Osteoblast (primary cell): ENCODE results near the gene CBFA2T3. TPM values are rescaled to one million over a fixed set of nuclear protein-coding genes. Genes with fewer than 3 reads are reported as not detected.
A peak's percentile ranks its signal among the peaks of the same experiment; 100 is the strongest.

Experiments used
- DNase-seq: peaks from one replicate; pipeline ENCODE4 v3.0.0; 2011; ENCODE audit warnings: low spot score, mixed read lengths; ENCODE audit not compliant: insufficient read length; ENCODE audit errors: missing footprints
- H2AFZ ChIP-seq: 2 replicates; pipeline ENCODE4 v1.6.0; 2011; ENCODE audit warnings: mild to moderate bottlenecking, low read length
- H3K27ac ChIP-seq: 2 replicates; pipeline ENCODE4 v1.5.1; 2011; ENCODE audit warnings: mild to moderate bottlenecking, low read depth, low read length, moderate library complexity
- H3K27me3 ChIP-seq: 2 replicates; pipeline ENCODE4 v1.6.0; 2012; ENCODE audit warnings: mild to moderate bottlenecking, control low read depth, inconsistent platforms, low read length, moderate library complexity; ENCODE audit not compliant: insufficient read depth
- H3K36me3 ChIP-seq: 2 replicates; pipeline ENCODE4 v1.5.1; 2011; ENCODE audit warnings: mild to moderate bottlenecking, low read length, control low read depth, moderate library complexity; ENCODE audit not compliant: insufficient read depth
- H3K4me1 ChIP-seq: 2 replicates; pipeline ENCODE4 v1.5.1; 2011; ENCODE audit warnings: mild to moderate bottlenecking, low read length, control low read depth, moderate library complexity; ENCODE audit not compliant: insufficient read depth
- H3K4me2 ChIP-seq: 2 replicates; pipeline ENCODE4 v1.6.0; 2011; ENCODE audit warnings: mild to moderate bottlenecking, low read length; ENCODE audit not compliant: insufficient read depth
- H3K4me3 ChIP-seq: fragments of 200-600 bp; sonication (generic); 3 replicates; pipeline ENCODE4 v1.5.1; 2012; ENCODE audit warnings: mild to moderate bottlenecking, low read length, inconsistent platforms; ENCODE audit not compliant: insufficient read depth
- H3K79me2 ChIP-seq: 2 replicates; pipeline ENCODE4 v1.6.0; 2012; ENCODE audit warnings: mild to moderate bottlenecking, low read length, control low read depth, inconsistent platforms; ENCODE audit not compliant: insufficient read depth
- H3K9me3 ChIP-seq: 2 replicates; pipeline ENCODE4 v1.5.1; 2011; ENCODE audit warnings: low read depth, low read length, control low read depth
- H4K20me1 ChIP-seq: 2 replicates; pipeline ENCODE4 v1.6.0; 2012; ENCODE audit warnings: mild to moderate bottlenecking, low read length, control low read depth; ENCODE audit not compliant: insufficient read depth
- total RNA-seq: library from RNA; depleted of rRNA; stranded (reverse); fragments of >200 nt; gene quantifications from 2 replicates; pipeline ENCODE4 v1.2.3, GENCODE V29; 2012
- TF ChIP-seq, protein P1 (sequence below): IDR thresholded peaks from 2 replicates; pipeline ENCODE4 v1.5.1; 2011; ENCODE audit warnings: mild to moderate bottlenecking, low read depth, low read length, moderate library complexity; ENCODE audit errors: extremely low read depth

CBFA2T3 gene
- total RNA-seq, 1 donor: not detected

DNA sequence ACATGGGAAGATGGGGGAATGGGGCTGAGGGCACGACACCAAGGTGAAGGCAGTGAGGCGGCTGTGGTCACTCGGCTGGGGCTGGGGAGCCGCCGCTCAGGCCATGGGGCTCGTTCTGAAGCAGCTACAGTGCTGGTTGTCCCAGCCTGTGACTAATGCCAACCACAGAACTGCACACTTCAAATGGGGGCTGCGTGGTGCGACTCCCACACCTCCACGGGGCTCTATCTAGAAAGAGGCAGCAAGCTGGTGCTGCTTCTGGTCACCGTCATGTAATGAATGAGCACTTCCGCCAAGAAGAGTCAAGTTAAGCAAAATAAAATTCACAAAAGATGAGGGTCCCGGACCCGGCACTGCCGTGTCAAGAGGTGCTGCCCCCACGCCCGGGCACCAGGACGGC, 140.2 kb downstream of the CBFA2T3 start:
- no peak overlapping the region for H3K4me3 ChIP-seq
- peaks cover 13% of the 10 kb centered on the region for H3K36me3 ChIP-seq
- no peaks in the 10 kb centered on the region for H4K20me1 ChIP-seq
- no peaks in the 10 kb centered on the region for H3K4me1 ChIP-seq
- no peaks in the 10 kb centered on the region for H3K27me3 ChIP-seq
- H3K27ac ChIP-seq: no peak overlapping the region
- no peak overlapping the region for H3K4me2 ChIP-seq
- no peak for DNase-seq
- H3K9me3 ChIP-seq: no peaks in the 10 kb centered on the region
- TF ChIP-seq, protein P1, sequence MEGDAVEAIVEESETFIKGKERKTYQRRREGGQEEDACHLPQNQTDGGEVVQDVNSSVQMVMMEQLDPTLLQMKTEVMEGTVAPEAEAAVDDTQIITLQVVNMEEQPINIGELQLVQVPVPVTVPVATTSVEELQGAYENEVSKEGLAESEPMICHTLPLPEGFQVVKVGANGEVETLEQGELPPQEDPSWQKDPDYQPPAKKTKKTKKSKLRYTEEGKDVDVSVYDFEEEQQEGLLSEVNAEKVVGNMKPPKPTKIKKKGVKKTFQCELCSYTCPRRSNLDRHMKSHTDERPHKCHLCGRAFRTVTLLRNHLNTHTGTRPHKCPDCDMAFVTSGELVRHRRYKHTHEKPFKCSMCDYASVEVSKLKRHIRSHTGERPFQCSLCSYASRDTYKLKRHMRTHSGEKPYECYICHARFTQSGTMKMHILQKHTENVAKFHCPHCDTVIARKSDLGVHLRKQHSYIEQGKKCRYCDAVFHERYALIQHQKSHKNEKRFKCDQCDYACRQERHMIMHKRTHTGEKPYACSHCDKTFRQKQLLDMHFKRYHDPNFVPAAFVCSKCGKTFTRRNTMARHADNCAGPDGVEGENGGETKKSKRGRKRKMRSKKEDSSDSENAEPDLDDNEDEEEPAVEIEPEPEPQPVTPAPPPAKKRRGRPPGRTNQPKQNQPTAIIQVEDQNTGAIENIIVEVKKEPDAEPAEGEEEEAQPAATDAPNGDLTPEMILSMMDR: no peak
- H3K79me2 ChIP-seq: no peaks in the 10 kb centered on the region
- no peak overlapping the region for H2AFZ ChIP-seq

DNA sequence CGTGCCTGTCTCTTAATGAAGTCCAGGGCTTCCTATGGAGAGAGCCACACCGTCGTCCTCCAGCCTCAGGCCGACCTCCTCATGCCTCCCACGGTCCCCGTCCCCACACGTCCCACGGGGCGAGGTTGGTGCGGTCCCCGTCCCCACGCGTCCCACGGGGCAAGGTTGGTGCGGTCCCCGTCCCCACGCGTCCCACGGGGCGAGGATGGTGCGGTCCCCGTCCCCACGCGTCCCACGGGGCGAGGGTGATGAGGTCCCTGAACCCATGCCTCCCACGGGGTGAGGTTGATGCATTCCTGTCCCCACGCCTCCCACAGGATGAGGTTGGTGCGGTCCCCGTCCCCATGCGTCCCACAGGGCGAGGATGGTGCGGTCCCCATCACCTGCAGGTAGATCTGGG, 141.2 kb downstream of the CBFA2T3 start:
- H4K20me1 ChIP-seq: no peaks in the 10 kb centered on the region
- H2AFZ ChIP-seq: peak overlapping the region; percentile 56
- no peaks in the 10 kb centered on the region for H3K79me2 ChIP-seq
- no peak overlapping the region for H3K4me3 ChIP-seq
- no peak for DNase-seq
- TF ChIP-seq, protein P1: no peak
- no peak overlapping the region for H3K4me2 ChIP-seq
- H3K36me3 ChIP-seq: peaks cover 13% of the 10 kb centered on the region
- H3K9me3 ChIP-seq: no peaks in the 10 kb centered on the region
- H3K4me1 ChIP-seq: no peaks in the 10 kb centered on the region
- H3K27ac ChIP-seq: peak overlapping the region; percentile 12
- no peaks in the 10 kb centered on the region for H3K27me3 ChIP-seq

DNA sequence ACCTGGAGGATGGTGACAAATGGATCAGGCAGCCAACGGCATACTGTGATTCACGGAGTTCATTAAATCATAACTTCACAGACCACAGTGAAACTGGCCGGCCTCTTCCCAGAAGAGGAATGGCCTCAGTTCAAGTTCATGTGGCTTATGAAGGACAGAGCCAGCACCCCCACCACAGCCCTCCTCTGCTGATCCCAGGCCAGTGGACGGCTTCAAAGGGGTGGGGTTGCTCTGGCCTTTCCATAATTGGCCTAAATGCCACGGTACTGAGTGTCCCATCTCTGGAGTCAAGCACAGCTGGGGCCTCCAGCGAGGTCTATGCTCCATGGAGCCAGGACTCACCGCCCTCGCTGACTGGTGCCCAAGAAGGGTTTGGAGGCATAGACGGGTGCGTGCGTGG, 141.6 kb downstream of the CBFA2T3 start:
- Histone ChIP-seq H3K27me3 (no peaks in the 10 kb centered on the region), H3K4me2 (peak overlapping the region; percentile 18), H3K4me1 (no peaks in the 10 kb centered on the region), H3K27ac (peak overlapping the region; percentile 12), H3K4me3 (no peak overlapping the region), H3K79me2 (no peaks in the 10 kb centered on the region), H3K36me3 (peaks cover 11% of the 10 kb centered on the region), H2AFZ (peak overlapping the region; percentile 56), H4K20me1 (no peaks in the 10 kb centered on the region), H3K9me3 (no peaks in the 10 kb centered on the region)
- DNase-seq: peak; percentile 98
- TF ChIP-seq, protein P1: no peak

DNA sequence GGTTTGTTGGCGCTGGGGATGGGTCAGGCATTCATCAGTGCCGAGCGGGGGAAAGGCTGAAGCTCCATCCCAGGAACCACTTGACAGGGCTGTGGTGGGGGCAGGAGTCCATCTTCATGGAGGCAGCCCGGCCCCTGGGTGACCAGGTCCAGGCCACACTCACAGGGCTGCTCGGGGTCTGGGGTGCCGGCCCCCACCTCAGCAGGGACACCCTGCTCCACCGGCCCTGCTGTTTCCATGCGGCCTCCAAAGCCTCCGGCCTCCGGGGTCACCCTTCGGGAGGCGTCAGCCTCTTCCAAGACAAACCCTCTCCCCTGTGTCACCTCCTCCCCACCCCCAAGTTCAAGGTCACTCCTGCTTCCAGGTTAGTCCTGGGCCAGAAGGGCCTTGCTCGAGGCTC, 142.3 kb downstream of the CBFA2T3 start:
- no peaks in the 10 kb centered on the region for H3K4me1 ChIP-seq
- DNase-seq: no peak
- no peaks in the 10 kb centered on the region for H3K9me3 ChIP-seq
- TF ChIP-seq, protein P1: no peak
- H3K79me2 ChIP-seq: no peaks in the 10 kb centered on the region
- H3K4me3 ChIP-seq: no peak overlapping the region
- no peaks in the 10 kb centered on the region for H4K20me1 ChIP-seq
- H3K27ac ChIP-seq: no peak overlapping the region
- peaks cover 4% of the 10 kb centered on the region for H3K36me3 ChIP-seq
- no peak overlapping the region for H3K4me2 ChIP-seq
- H3K27me3 ChIP-seq: no peaks in the 10 kb centered on the region
- no peak overlapping the region for H2AFZ ChIP-seq
